Limb (tissue), 2 donors: Measurements from ENCODE around the gene ACRBP.

Source experiments
- DNase-seq, 2 donors: peaks; one replicate each; pipeline ENCODE4 v3.0.0-alpha.2; 2016; ENCODE audit errors: extremely low spot score in 2 of 2

The ACRBP gene

DNA sequence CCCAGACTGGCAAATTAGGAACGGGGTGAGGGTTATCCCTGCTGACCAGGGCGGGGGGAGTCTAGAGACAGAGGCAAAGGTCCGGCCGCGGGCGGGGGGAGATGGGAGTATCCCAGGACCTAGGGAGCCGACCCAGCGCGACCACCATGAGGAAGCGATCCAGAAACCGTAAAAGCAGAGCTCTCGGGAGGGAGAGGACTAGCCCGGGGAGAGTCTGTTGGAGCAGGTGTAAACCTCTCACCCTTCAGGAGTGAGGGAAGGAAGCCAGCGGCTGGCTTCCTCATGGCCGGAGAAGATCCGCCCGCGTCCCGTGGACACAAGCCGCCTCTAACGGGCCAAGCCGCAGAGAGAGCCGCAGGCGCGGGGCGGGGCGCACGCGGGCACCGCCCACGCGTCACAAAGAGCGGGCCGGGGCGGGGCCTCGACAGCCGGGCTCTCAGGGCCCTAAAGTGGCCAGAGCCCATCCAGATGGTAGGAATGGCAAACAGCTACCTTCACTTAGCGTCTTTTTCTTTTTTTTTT, at the start of gene ACRBP:
Gene ACRBP, minus strand, starts transcription at position 350 of the 522 bp plus-strand sequence. Its CDS starts 66 bp downstream, at position 284.
- DNase-seq: peak; percentile 30 to 76

DNA sequence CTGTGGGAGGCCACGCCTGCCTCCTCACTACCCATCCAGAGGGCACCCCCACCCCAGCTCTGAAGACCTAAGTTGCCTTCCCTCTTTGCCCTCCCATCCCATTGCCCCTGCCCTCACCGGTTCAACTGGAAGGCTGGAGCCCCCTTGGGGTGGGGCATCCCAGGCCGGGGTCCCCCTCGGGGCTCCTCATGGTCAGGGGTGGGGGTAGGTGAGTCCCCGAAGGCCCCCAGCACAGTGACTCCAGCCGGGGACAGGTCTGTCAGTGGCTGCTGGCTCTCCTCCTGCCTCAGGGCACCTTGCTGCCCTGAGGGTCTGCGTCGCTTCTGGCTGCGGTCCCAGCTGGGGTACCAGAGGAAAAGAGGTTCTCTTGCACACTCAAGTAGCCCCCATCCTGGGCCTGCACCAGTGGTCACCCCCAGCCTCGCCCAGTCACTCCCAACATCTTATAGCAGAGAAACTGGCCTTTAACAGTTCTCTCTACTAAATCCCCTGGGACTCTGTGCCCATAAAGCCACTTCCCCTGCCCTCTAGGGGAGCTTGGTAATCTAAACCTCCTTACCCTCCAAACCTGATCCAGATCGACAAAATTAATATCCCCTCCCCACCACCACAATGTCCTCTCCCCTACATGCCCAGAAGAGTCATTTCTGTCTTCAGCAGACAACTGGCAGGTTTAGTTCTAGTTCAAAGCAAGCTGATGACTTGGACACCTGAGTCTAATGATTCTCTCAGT, 48.2 kb upstream of the ACRBP start:
- no peak for DNase-seq

DNA sequence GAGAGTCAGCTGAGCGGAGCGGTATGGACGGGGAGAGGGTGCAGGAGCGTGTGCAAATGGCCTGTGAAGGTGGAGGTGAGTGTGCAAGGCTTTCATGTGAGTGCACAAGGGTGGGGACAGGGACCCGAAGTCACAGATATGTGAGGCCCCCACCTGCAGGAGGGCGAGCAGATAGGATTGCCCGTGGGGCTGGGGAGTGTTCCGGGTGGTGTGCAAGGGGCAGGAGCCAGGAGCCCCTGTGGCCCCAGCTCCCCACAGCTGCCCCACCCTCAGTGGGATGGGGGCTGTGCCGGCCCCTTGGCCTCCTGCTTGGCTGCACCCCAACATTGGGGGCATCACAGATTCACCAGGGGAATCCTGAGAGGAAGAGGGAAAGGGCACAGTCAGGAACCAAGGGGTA, 47.5 kb upstream of the ACRBP start:
- no peak for DNase-seq

DNA sequence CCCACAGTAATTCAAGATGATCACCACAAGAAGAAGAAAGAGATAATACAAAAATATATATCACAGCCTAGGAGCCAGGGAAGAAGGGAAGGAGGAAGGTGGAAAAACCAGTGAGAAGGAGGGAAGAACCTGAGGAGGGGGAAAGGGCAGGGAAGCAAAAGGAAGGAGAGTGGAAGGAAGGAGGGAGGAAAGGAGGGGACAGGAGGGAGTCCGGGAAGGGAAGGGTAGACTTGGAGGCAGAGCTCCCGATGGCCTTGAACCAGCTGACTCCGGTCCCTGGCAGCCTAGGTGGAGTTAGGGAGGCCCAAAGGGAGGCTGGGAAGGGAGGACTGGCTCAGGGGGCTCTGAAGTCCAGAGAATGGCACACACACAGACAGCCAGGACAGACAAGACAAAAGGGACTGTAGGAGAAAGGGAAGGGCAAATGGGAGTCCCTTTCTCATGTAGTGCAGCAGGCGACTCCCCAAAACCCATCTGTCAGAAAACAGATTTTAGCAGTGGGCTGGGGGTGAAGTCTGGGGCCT, 46.7 kb upstream of the ACRBP start:
- DNase-seq: no peak

DNA sequence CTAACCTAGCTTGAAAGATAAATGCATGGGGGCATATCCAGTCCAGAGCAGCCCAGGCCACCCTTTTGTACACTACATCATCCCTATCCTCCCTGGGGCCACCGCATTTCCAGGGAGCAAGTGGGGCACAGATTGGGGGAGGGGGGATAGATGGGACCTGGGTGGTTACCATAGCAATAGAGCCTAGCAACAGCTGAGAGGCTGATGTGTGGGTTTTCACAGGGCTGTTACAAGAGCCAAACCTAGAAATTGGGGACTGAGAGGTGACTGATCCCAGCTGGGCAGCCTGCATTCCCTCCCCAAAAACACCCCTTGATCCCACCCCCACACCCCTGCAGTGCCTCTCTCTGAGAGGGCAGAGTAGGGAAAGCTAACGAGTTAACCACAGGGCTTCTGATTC, 45.7 kb upstream of the ACRBP start:
- no peak for DNase-seq

DNA sequence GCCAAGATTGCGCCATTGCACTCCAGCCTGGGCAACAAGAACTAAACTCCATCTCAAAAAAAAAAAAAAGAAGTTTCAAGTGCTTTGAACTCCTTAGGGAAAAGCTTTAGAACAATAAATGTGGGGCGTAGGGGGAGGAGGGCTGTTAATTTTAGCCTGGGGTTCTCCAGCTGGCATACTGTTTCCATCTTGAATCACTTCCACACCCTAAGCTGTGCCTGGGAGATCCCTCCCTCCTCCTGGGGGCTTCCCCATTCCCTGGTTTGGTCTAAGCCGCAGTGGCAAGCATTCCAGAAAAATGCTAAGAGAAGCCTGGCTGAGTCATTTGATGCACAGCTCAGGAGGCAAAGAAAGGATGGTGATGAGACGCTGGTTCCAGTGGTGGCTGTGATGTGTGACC, 44.2 kb upstream of the ACRBP start:
- no peak for DNase-seq

DNA sequence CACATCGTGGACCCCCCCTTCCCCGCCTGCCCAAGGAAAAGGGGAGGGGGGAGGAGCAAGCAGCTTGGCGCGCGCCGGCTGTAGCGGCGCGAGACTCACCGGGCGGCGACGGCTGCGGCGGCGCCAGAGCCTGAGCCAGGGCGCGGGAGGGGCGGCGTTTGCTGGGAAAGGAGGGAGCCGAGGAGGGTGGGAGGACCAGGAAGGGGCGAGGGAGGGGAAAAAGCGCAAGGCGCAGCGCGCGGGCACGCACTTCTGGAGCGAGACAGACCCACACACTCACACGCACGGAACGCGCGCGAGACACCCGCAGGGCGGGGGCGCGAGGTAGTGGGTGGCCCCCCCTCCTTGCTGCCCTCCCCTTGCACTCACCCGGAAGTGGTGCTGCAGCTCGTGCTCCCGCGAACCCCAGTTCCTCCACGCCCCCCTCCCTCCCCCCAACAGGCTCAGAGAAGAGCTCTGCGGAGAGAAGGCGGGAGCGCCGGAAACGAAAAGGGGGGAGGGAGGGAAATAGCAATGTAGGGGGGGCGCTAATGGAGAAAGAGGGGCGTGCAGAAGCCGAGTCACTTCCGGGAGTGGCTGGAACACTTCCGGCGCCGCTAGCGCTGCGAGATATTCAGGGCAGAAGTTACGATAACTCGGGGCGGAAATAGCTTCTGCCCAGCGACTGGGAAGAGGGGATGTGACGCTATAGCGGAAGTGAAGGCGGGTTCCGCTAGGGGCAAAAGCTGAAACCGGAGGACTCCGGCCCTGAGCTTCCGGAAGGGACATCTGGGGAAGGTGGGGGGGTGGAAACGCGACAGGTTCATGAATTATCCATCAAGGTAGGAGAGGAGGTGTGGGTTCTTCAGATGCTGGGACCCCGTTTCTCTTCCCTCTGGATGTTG, 42.0 kb upstream of the ACRBP start, which contains the start of gene ZNF384:
Gene ZNF384, minus strand, starts transcription at position 377 of the 884 bp plus-strand sequence. CDS start 9,855 bp downstream, outside the sequence.
- DNase-seq: peak; percentile 97 to 99

DNA sequence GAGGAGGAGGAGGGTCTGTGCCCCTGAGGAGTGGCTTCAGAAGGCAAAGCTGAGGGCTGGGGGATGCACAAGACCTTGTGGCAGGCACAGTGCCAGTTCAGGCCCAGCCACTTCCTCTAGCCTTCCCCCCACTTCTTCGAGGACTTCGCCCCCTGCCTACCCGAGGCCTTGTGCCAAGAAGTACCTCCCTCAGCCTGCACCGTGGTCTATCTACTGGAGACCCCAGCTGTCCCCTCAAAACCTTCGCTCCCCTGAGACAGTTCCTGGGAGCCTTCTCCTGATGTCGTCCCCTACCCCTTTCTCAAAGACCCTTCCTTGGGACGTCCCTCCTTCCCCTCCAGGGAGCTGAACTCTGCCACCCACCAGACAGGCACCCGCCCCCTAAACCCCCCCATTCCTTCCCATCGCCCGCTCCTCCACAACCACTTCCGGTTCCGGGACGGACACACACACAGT, 41.3 kb upstream of the ACRBP start:
- DNase-seq: no peak

DNA sequence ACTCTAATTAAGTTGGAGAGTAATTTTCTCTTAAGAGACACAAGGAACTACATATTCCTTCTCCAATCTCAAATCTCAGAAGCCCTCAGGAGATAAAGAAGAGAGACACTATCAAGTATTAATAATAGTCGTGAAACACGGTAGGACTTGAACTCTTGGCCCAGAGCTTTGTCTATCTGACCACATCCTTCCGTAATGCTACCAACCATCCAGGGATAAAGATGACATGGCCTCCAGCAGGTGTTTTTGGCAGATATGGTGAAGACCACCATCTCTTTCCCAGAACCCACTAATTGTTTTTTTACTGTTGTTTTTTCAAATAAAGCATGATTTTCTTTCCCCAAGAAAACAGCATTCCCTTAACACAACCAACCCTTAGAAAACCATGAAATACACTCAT, 38.6 kb upstream of the ACRBP start:
- DNase-seq: no peak

DNA sequence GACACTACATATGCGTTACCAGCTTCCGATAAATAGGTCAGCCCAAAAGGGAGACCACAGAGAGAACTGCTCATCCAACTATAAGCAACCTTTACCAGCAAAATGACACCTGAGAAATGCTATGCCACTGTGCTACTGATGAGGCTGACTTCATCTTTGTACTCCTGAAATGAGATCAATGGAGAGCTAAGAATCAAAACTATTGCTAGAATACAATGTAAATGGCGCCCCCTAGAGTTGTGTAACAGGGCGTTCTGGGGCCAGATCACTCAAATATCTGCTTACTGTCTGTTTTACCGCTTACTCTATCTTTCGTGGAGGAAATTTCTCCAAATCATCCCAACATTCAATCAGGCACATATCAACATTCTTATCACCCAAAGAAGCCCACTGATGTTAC, 37.4 kb upstream of the ACRBP start:
- DNase-seq: peak in 1 of 2 donors; percentile 31

DNA sequence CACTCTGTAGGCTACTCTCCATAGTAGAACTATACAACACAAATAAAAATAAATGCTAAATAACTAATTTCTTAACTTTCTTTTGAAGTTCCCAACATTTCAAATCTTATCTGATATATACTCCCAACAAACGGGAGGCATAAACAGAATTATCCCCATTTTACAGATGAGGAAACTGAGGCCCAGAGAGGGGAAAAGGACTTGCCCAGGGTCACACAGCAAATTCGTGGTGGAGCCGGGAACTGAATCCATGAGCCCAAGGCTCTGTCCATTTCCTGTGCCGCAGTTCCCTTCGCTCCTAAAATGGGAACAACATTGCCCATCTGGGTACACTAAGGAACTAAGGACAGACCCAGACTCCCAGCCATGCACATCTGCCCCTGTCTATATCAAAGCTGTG, 29.7 kb upstream of the ACRBP start:
- DNase-seq: no peak

DNA sequence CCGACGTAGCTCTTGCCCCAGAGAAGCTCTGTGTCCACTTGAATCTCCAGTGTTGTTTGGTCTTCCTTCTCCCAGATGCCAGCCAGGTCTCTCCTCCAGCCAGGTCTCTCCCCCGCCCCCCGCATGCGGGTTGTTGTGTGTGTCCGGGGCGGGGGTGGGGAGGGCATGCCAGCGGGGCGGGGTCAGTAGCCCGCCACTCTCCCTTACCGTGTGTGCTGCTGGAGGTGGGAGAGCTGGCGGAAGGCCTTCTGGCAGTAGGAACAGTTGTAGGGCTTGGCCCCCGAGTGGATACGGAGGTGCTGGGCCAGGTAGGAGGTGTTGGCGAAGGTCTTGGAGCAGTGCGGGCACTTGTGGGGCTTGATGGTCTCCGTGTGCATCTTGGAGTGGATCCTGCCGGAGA, 24.9 kb upstream of the ACRBP start:
- no peak for DNase-seq

DNA sequence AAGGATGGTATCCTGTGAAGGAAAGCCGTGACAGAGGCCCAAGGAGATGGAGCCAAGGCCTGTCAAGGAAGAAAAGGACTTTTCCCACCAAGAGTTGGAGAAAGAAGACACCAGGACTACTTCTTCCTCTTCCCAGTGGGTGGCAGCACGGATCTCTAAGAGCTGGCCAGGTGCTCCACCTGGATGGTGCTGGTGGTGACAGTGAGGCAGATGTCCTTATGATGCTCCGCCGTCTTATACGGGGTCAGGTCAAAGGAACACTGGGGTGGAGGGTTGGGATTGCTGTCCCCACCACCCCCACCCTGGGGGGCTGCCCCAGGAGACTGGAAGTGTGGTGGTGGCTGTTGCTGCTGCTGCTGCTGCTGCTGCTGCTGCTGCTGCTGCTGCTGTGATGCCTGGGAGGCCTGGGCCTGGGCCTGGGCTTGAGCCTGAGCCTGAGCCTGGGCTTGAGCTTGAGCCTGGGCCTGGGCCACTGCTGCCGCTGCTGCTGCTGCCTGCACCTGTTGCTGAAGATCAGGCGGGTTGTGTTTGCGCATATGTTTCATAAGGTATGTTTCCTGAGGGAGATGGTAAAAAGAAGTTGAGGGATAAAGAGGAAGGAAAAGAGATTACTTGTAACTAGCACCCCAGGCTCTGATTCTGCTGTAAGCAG, 20.5 kb upstream of the ACRBP start:
- DNase-seq: no peak

DNA sequence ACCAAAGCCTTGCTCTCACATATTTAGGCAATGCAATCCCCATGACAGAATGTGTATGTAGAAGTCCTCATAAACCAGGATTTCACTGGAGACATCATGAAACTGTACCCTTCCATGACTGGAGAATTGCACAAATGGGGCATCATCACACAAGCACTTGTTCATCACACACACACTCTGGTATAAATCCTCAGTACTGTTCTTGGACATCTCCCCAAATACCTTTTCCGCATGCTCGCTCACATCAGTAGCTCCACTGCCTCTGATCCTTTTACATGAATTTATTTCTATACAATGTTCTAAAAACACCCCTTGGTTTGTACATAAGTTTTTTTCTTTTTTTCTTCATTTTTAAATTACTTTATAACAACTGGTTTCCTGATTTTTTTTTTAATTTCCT, 19.0 kb upstream of the ACRBP start:
- DNase-seq: no peak

DNA sequence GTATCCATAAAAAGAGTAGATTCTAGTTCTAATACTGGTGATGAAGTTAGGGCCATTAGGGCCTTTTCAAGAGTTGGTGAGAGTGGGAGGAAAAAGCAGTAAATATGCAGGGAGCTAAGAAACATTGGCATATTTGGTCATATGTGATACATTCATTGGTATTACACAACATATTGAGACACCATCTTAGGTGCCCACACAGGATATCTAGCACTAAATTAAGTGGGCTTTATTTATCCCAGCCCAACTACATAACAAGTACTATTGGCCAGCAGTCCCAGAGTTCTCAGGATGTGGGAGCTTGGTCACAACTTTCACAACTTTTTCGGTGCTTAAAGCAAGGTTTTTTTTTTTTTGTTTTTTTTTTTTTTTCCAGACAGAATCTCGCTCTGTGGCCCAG, 17.7 kb upstream of the ACRBP start:
- DNase-seq: no peak

DNA sequence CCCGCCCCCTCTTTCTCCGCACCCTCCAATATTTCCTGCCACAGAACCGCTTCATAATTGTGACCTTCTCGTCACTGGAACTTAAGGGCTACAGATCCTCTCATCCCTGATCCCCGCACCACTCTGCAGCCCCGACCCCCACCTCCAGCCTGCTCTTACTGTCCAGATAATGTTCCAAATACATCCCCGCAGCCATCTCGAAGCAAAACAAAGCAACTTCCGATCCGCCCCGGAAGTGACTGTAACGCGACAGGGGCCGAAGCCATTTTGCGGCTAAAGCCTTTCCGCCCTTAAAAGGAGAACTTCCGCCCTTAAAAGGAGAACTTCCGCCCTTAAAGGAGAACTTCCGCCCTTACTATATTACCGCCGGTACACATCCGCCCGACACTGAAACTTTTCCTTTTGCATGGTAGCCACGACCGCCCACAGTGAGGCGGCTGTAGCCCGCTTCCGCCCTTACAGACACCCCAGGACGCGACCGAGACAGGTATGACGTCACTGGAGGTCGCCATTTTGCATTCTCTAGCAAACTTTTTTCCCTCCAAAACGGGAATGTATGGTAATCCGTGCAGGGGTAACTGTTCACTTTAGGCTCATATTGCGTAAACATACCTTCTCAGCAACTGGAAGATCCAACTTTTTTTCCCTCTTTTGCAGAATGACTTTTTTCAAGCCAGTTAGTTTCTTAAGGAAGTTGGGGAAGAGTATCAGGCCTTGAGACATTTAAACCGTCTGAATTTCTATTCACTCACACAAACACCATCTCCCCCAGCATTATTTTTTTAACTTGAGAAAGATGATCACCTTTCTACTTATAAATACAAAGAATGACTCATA, 15.9 kb upstream of the ACRBP start, which contains the start of gene ING4:
Gene ING4, minus strand, starts transcription at position 214 of the 837 bp plus-strand sequence. Its CDS starts 18 bp downstream, at position 196.
- DNase-seq: peak; percentile 96 to 99

DNA sequence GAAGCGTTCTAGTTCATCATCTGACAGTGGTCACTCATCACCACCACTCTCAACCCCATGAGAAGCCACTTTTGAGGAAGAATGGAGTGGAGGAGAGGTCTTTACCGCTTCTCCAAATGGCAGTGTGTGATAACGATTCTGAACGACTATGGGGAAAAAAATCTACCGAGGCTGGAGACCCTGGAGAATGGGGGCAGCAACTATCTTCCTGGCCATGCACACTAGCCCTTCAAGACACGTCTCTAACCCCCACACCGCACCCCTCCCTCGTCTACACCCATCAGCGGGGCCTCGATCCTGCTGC, 15.3 kb upstream of the ACRBP start:
- no peak for DNase-seq

DNA sequence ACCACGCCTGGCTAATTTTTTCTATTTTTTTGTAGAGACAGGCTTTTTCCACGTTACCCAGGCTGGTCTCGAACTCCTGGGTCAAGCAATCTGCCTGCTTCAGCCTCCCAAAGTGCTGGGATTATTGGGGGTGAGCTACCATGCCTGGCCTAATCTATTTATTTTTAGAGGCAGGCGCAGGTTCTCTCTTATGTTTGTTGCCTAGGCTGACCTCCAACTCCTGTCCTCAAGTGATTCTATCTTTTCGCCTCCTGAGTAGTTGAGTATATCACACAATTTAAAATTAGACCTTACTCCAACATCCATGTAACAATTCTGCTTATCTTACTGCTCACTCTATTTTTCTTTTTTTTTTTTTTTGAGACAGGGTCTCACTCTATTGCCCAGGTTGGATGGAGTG, 6.8 kb upstream of the ACRBP start:
- DNase-seq: no peak

DNA sequence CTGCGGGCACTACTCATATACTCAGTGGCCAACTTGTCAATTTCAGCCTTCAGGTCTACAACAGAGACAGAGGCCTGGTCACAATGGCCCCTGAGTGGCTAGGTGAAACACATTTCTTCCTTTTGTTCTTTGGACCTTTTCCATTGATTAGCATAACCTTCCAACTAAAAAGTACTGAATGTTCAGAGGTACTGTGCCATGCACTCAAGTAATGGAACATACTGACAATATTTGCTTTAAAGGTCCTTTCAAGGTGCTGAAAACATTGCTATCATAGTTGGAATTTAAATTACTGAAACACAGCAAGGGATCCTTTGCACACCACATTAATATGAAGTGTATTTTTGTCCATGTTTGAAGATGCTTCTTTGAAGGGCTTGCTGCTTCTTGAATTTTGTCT, 6.1 kb upstream of the ACRBP start:
- DNase-seq: no peak

DNA sequence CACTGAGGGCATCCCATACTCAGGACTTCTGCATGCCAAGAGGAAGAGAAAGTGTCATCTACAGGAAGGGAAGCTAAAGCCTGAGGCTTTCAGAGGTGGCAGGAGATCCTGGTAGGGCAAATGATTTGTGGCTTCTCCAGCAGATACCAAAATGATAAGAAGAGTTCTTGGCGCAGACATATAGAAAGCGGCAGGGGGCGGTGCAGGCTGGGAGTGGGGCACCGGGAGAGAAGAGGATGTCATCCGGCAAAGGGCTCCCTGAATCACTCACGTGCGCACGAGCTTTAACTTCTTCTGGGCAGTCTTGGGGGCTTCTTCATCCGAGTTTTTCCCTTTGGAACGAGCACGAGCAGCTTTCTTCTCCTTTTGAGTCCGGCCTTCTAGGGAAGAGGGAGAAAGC, 5.2 kb upstream of the ACRBP start:
- no peak for DNase-seq

DNA sequence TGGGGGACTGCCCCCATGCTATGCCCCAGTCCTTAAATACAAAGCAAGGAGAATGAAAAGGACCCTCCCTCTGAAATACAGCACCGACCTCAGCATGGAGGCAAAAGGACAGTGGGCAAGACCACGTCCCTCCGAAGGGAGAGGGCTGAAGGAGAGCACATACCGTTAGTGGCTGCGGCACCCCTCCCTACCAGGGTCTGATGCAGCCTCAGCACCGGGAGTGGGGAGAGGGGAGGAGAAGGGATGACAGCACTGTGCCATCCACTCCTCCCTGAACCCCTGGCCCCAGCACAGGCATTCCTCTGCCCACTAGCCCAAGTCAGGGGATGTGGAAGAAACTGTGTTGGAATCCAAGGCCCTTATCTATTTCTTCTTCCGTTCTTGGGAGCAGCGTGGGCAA, 3.6 kb upstream of the ACRBP start:
- no peak for DNase-seq
